Right atrium auricular region (tissue), 2 donors: ENCODE measurements around the gene TPD52L1. TPM values are rescaled to one million over a fixed set of nuclear protein-coding genes. Genes with fewer than 3 reads are reported as not detected.
"Not testable (repeated sequence)": the region's sequence is repeated elsewhere in the genome, so short reads cannot be mapped to it uniquely, and the experiment has no call there.

Experiments used
- DNase-seq: peaks from one replicate; pipeline ENCODE4 v3.0.0-alpha.2; 2019; ENCODE audit warnings: low spot score
- H3K27ac ChIP-seq, 2 donors: fragments of 200-600 bp; sonication (generic); 1 replicate in 1 of 2; 2 replicates in 1 of 2; pipeline ENCODE4 v1.5.1; 2016 to 2019
- H3K27me3 ChIP-seq, 2 donors: fragments of 200-600 bp; sonication (generic); one replicate each; pipeline versions ENCODE4 v1.5.1 to v1.6.0; 2017 to 2019
- H3K36me3 ChIP-seq: fragments of 200-600 bp; sonication (generic); one replicate; pipeline ENCODE4 v1.5.1; 2016
- H3K4me1 ChIP-seq, 2 donors: fragments of 200-600 bp; sonication (generic); one replicate each; pipeline versions ENCODE4 v1.5.1 to v1.6.0; 2017 to 2019
- H3K4me3 ChIP-seq, 2 donors: fragments of 200-600 bp; sonication (generic); 1 replicate in 1 of 2; 2 replicates in 1 of 2; pipeline ENCODE4 v1.5.1; 2017 to 2019; ENCODE audit warnings: mild to moderate bottlenecking in 1 of 2, moderate library complexity in 1 of 2
- H3K9me3 ChIP-seq, 2 donors: fragments of 200-600 bp; sonication (generic); one replicate each; pipeline ENCODE4 v1.5.1; 2019
- CTCF ChIP-seq, 2 donors: fragments of 200-600 bp; sonication (generic); IDR thresholded peaks; one replicate each; pipeline ENCODE4 v1.5.1; 2019; ENCODE audit warnings: antibody characterized with exemption in 2 of 2
- total RNA-seq, 2 donors: library from RNA; depleted of rRNA; stranded (reverse); fragments of >200 nt; gene quantifications; one replicate each; pipeline ENCODE4 v1.1.0, GENCODE V29; 2016

TPD52L1 gene
- total RNA-seq, 2 donors from 2014 or later = 29.4 to 96.7 TPM

GRCh38 chr6:125124049-125124669 is 29.4 kb upstream of the TPD52L1 start:
- no peaks in the 10 kb centered on the region for H3K4me1 ChIP-seq
- no peaks in the 10 kb centered on the region for H3K27me3 ChIP-seq
- H3K9me3 ChIP-seq = no peaks in the 10 kb centered on the region
- no peak for DNase-seq
- H3K36me3 ChIP-seq = no peaks in the 10 kb centered on the region
- no peak overlapping the region for H3K4me3 ChIP-seq
- TF ChIP-seq CTCF (IDR thresholded peaks at IDR 0.05) = no peak
- no peak overlapping the region for H3K27ac ChIP-seq

GRCh38 chr6:125125856-125126255 is 27.7 kb upstream of the TPD52L1 start:
- H3K27ac ChIP-seq, H3K4me3 ChIP-seq, H3K4me1 ChIP-seq, H3K9me3 ChIP-seq, DNase-seq, H3K27me3 ChIP-seq, H3K36me3 ChIP-seq: not testable (repeated sequence)

- Histone ChIP-seq H3K4me3 (no peak overlapping the region), H3K27ac (no peak overlapping the region), H3K36me3 (no peaks in the 10 kb centered on the region), H3K4me1 (no peaks in the 10 kb centered on the region), H3K27me3 (no peaks in the 10 kb centered on the region), H3K9me3 (no peaks in the 10 kb centered on the region)
- no peak for DNase-seq
- no peak for TF ChIP-seq CTCF (IDR thresholded peaks at IDR 0.05)
These were observed 24.2 kb upstream of the TPD52L1 start for GRCh38 chr6:125129354-125129753.

GRCh38 chr6:125132058-125132457 is 21.5 kb upstream of the TPD52L1 start:
- H3K27me3 ChIP-seq = no peaks in the 10 kb centered on the region
- H3K4me3 ChIP-seq = no peak overlapping the region
- H3K4me1 ChIP-seq = no peaks in the 10 kb centered on the region
- no peaks in the 10 kb centered on the region for H3K9me3 ChIP-seq
- no peaks in the 10 kb centered on the region for H3K36me3 ChIP-seq
- H3K27ac ChIP-seq = no peak overlapping the region
- DNase-seq = no peak
- TF ChIP-seq CTCF (IDR thresholded peaks at IDR 0.05) = no peak

- no peaks in the 10 kb centered on the region for H3K4me1 ChIP-seq
- H3K36me3 ChIP-seq = no peaks in the 10 kb centered on the region
- DNase-seq = no peak
- H3K9me3 ChIP-seq = no peaks in the 10 kb centered on the region
- no peak for TF ChIP-seq CTCF (IDR thresholded peaks at IDR 0.05)
- no peak overlapping the region for H3K27ac ChIP-seq
- no peaks in the 10 kb centered on the region for H3K27me3 ChIP-seq
- no peak overlapping the region for H3K4me3 ChIP-seq
These were observed 17.2 kb upstream of the TPD52L1 start for GRCh38 chr6:125136378-125136777.

GRCh38 chr6:125138083-125138482 is 15.5 kb upstream of the TPD52L1 start:
- Histone ChIP-seq H3K27me3 (no peaks in the 10 kb centered on the region), H3K36me3 (no peaks in the 10 kb centered on the region), H3K4me3 (no peak overlapping the region), H3K9me3 (no peaks in the 10 kb centered on the region), H3K4me1 (no peaks in the 10 kb centered on the region), H3K27ac (no peak overlapping the region)
- TF ChIP-seq CTCF (IDR thresholded peaks at IDR 0.05) = no peak
- DNase-seq = no peak
